Measurements from ENCODE around the gene VSTM2B.

VSTM2B gene

GRCh38 chr19:29598496-29598895 lies 72.7 kb downstream of the VSTM2B start:
- DNase-seq: no peak

- no peak for DNase-seq
These were observed 77.5 kb downstream of the VSTM2B start for GRCh38 chr19:29603308-29603707.

- peak; percentile 96 for DNase-seq
These were observed 80.0 kb downstream of the VSTM2B start, which contains the start of gene POP4 for GRCh38 chr19:29605653-29606419. POP4 (plus strand) TSS chr19:29606283; CDS start chr19:29606319, 36 bp downstream.

GRCh38 chr19:29606420-29606747 lies 80.6 kb downstream of the VSTM2B start:
- DNase-seq: no peak

GRCh38 chr19:29609636-29610035 lies 83.8 kb downstream of the VSTM2B start:
- no peak for DNase-seq

GRCh38 chr19:29610213-29610573 lies 84.4 kb downstream of the VSTM2B start:
- DNase-seq: no peak

- DNase-seq: peak; percentile 48
These were observed 84.9 kb downstream of the VSTM2B start for GRCh38 chr19:29610574-29611271.

- DNase-seq: no peak
These were observed 86.3 kb downstream of the VSTM2B start for GRCh38 chr19:29612121-29612520.

- no peak for DNase-seq
These were observed 87.2 kb downstream of the VSTM2B start for GRCh38 chr19:29612801-29613595.

GRCh38 chr19:29614046-29614445 lies 88.3 kb downstream of the VSTM2B start:
- no peak for DNase-seq
